HepG2 (cell line): Measurements from ENCODE around the gene SPACDR. TPM values are rescaled to one million over a fixed set of nuclear protein-coding genes. Genes with fewer than 3 reads are reported as not detected.
"Not testable (repeated sequence)": the region's sequence is repeated elsewhere in the genome, so short reads cannot be mapped to it uniquely, and the experiment has no call there.

Experiments
- ATAC-seq: fragments of 200-7000 bp; cut with Tn5 transposase; 3 replicates; pipeline ENCODE4 v1.9.1; 2020; ENCODE audit warnings: mild to moderate bottlenecking, moderate library complexity
- BruUV-seq: library from RNA; stranded (reverse); fragments of 400-500 nt; replicated peaks from 2 replicates; lab custom pipeline; 2021; lab: Mats Ljungman, UMichigan
- CTCF ChIA-PET: fragments of 300-600 bp; formaldehyde crosslinking; extraction: SDS; loops from one replicate; lab custom pipeline; 2021; ENCODE audit warnings: low total read pairs, inconsistent platforms, low intra/inter-chr PET ratio; lab: Yijun Ruan, JAX
- POLR2A ChIA-PET: fragments of 350-600 bp; sonication (Branson Sonifier 250); formaldehyde crosslinking; loops from one replicate; lab custom pipeline; 2020; ENCODE audit warnings: antibody characterized with exemption, inconsistent platforms; lab: Yijun Ruan, JAX
- DNase-seq: peaks from one replicate; pipeline ENCODE4 v3.0.0-alpha.2; 2015; ENCODE audit warnings: low spot score
- FAIRE-seq: peaks from 3 replicates; lab custom pipeline; 2011; peaks lifted over from hg19 to GRCh38; lab: Jason Lieb, UNC
- H2AFZ ChIP-seq: one replicate; pipeline ENCODE4 v1.6.1; 2011; ENCODE audit warnings: low read length, inconsistent platforms
- H3K27ac ChIP-seq: fragments of 300-600 bp; 3 replicates; pipeline ENCODE4 v1.8.0; 2011; ENCODE audit warnings: mixed run types, mild to moderate bottlenecking, mixed read lengths, low read length, inconsistent platforms; ENCODE audit not compliant: insufficient read depth; ENCODE audit errors: extremely low read length
- H3K27me3 ChIP-seq, 2 experiments: fragments of 200-600 bp in 1 of 2; 2 replicates in 1 of 2; 3 replicates in 1 of 2; pipeline versions ENCODE4 v1.6.0 to v1.8.0; 2011; ENCODE audit warnings: low read length in 2 of 2, mild to moderate bottlenecking in 2 of 2, moderate library complexity in 2 of 2, inconsistent platforms in 1 of 2; ENCODE audit not compliant: insufficient read depth in 2 of 2, control insufficient read depth in 1 of 2
- H3K36me3 ChIP-seq, 2 experiments: fragments of 200-600 bp in 1 of 2; replicated peaks in 1 of 2; 2 replicates in 1 of 2; 3 replicates in 1 of 2; pipeline versions ENCODE4 v1.5.1 to v1.8.0; 2011; ENCODE audit warnings: low read length in 2 of 2, inconsistent platforms in 1 of 2; ENCODE audit not compliant: insufficient read depth in 2 of 2, control insufficient read depth in 1 of 2
- H3K4me1 ChIP-seq: 2 replicates; pipeline ENCODE4 v1.5.1; 2012; ENCODE audit warnings: low read length, inconsistent platforms; ENCODE audit not compliant: insufficient read depth
- H3K4me2 ChIP-seq: 2 replicates; pipeline ENCODE4 v1.6.0; 2011; ENCODE audit warnings: low read depth, low read length, inconsistent platforms
- H3K4me3 ChIP-seq, 3 experiments: fragments of 200-600 bp in 1 of 3; sonication (generic), shearing (Covaris generic) in 1 of 3; replicated peaks in 1 of 3; 2 replicates each; pipeline ENCODE4 v1.5.1; 2011 to 2016; ENCODE audit warnings: low read length in 3 of 3, inconsistent platforms in 2 of 3, low read depth in 2 of 3, mild to moderate bottlenecking in 2 of 3, control low read depth in 1 of 3, mixed read lengths in 1 of 3; ENCODE audit not compliant: insufficient read depth in 1 of 3
- H3K79me2 ChIP-seq: one replicate; pipeline ENCODE4 v1.6.1; 2011; ENCODE audit warnings: low read length, inconsistent platforms; ENCODE audit not compliant: insufficient read depth
- H3K9ac ChIP-seq: 2 replicates; pipeline ENCODE4 v1.6.0; 2011; ENCODE audit warnings: mild to moderate bottlenecking, low read depth, low read length, inconsistent platforms; ENCODE audit not compliant: insufficient read depth
- H3K9me3 ChIP-seq: 2 replicates; pipeline ENCODE4 v1.5.1; 2012; ENCODE audit warnings: mild to moderate bottlenecking, low read length
- H4K20me1 ChIP-seq: 2 replicates; pipeline ENCODE4 v1.6.0; 2011; ENCODE audit warnings: inconsistent platforms, mild to moderate bottlenecking, low read length, moderate library complexity; ENCODE audit not compliant: insufficient read depth
- TMF1 ChIP-seq: sonication (generic); formaldehyde crosslinking; IDR thresholded peaks from 2 replicates; pipeline ENCODE4 v1.8.1; 2022; ENCODE audit warnings: low read depth, missing genetic modification reagents
- ZHX1 ChIP-seq: sonication (generic); formaldehyde crosslinking; IDR thresholded peaks from 2 replicates; pipeline ENCODE4 v1.8.1; 2022; ENCODE audit warnings: low read depth, mild to moderate bottlenecking, missing genetic modification reagents
- ZNF362 ChIP-seq: sonication (generic); formaldehyde crosslinking; IDR thresholded peaks from 2 replicates; pipeline ENCODE4 v1.4.0; 2020; ENCODE audit warnings: missing genetic modification reagents, mild to moderate bottlenecking, borderline replicate concordance
- WGBS: methylation state at CpG from one replicate; pipeline ENCODE4 v1.1.6; 2017; ENCODE audit warnings: low lambda C conversion rate; 5-methylcytosine and 5-hydroxymethylcytosine counted together
- in situ Hi-C: cut with HindIII; loops from 2 replicates; pipeline ENCODE4 v1.10.0; 2017; ENCODE audit warnings: low pct_unique_long_range_greater_than_20kb; ENCODE audit not compliant: extremely low pct_ligation_motif_present
- intact Hi-C: fragments of 100-400 bp; cut with micrococcal nuclease; formaldehyde crosslinking; loops from one replicate; pipeline ENCODE4 v1.10.0; 2022; ENCODE audit not compliant: unreplicated experiment
- polyA plus RNA-seq, 8 experiments: library from polyadenylated mRNA; depleted of rRNA in 3 of 8; stranded (reverse) in 7 of 8; unstranded in 1 of 8; fragments of >200 nt; fragmentation: Illumina TruSeq in 4 of 8; extraction: Trizol in 4 of 8; gene quantifications; 2 replicates each; pipeline versions ENCODE4 v1.2.1 to v1.2.3, GENCODE V29; 2011 to 2016; ENCODE audit warnings: low read depth in 4 of 8, missing spikeins in 1 of 8, mixed read lengths in 1 of 8; ENCODE audit not compliant: insufficient read depth in 1 of 8
- total RNA-seq, 5 experiments: library from RNA; depleted of rRNA; stranded (reverse); fragments of >200 nt; fragmentation: Illumina TruSeq; extraction: Trizol; gene quantifications; 2 replicates each; pipeline ENCODE4 v1.2.3, GENCODE V29; 2016; ENCODE audit warnings: low read depth in 1 of 5

The SPACDR gene
- total and polyA plus RNA-seq, 2 of the 13 experiments (the other 11 are each of a cell fraction or from before 2014, with no cell fraction given) = 0.41 TPM; not detected in 1

- TF ChIP-seq ZHX1 (no peak), TMF1 (CRISPR knock-in tag) (no peak)
- TF ChIP-seq, all 625 proteins: peak for 21
Observed at GRCh38 chr7:100449190-100449795, 14.8 kb downstream of the SPACDR start (continued).

- H3K27ac ChIP-seq, BruUV-seq, H3K9me3 ChIP-seq, H3K9ac ChIP-seq, H3K4me2 ChIP-seq, H3K36me3 ChIP-seq, H3K27me3 ChIP-seq, H4K20me1 ChIP-seq, CTCF ChIA-PET, H3K79me2 ChIP-seq, FAIRE-seq, H3K4me3 ChIP-seq, intact Hi-C loops, DNase-seq, H2AFZ ChIP-seq, ATAC-seq: not testable (repeated sequence)
- H3K4me1 ChIP-seq = peaks cover 56% of the 10 kb centered on the region
- POLR2A ChIA-PET = interaction anchor here (5.5 to 6.6 kb wide), 2 partner anchors 13 to 18 kb away, joined by 72 to 199 read pairs; partner anchors contain the start of genes MEPCE, PPP1R35 and ZCWPW1
- WGBS = 95% methylated on average over 8 of the region's 8 CpGs
- TF ChIP-seq ZNF362 (CRISPR knock-in tag) = peak; percentile 26; the same call in 1 of the 2 replicates
- TF ChIP-seq, all 625 proteins: peak for 1; not testable (repeated sequence) for 624
- in situ Hi-C loops = not testable (repeated sequence)
Observed at GRCh38 chr7:100447363-100447762, 16.7 kb downstream of the SPACDR start.
